GDM1 (cell line): ENCODE data around the gene ADSS1.
"Not testable (repeated sequence)": the region's sequence is repeated elsewhere in the genome, so short reads cannot be mapped to it uniquely, and the experiment has no call there.

ENCODE experiments used
- DNase-seq: peaks from one replicate; lab custom pipeline; 2025; lab: John Stamatoyannopoulos, UW

Gene ADSS1

DNA sequence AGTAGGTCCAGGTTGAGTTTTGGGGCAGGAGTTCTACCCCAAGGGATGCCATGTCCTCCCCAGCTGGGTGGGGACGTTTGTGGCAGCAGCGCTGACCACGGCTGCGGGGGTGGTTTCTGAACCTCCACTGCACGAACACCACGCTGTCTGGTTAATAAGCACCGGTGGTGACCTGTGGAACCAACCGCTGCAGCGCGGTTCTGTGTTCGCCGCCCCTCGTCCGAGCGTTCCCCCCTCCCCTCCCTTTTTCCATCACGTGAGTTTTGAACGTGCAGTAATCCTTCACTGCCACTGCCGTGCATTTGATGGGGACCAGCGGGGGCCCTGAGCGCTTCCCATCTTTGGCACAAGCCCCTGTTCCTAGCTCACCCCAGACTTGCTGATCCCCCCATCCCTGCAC is 6.4 kb upstream of the ADSS1 start:
- DNase-seq = no peak

GRCh38 chr14:104718147-104718546 is 5.9 kb upstream of the ADSS1 start:
- DNase-seq = no peak

DNA sequence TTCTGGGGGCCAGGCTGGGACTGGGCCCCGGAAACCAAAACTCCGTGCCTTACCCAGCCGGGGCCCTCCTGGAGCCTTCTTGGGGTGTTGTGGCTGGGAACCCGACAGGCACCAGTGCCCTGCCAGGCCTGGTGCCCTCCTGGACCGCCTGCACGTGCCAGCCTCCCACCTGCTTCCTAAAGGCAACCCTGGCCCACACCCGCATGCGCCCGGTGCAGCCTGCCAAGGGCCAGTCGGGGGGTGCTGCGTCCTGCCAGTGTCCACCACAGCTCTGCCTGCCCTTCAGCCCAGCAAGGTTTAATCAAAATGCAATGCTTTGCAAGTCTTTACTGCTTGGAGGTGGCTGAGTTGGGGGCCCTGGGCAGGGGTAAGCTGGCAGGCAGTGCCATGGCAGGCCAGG is 5.2 kb upstream of the ADSS1 start:
- DNase-seq = no peak

GRCh38 chr14:104719343-104719742 is 4.7 kb upstream of the ADSS1 start:
- no peak for DNase-seq

GRCh38 chr14:104721505-104722431 is 2.3 kb upstream of the ADSS1 start:
- DNase-seq = no peak

- no peak for DNase-seq
Observed at GRCh38 chr14:104722938-104723650, 935 bp upstream of the ADSS1 start.

GRCh38 chr14:104724407-104724980 is 465 bp downstream of the ADSS1 start:
- no peak for DNase-seq

DNA sequence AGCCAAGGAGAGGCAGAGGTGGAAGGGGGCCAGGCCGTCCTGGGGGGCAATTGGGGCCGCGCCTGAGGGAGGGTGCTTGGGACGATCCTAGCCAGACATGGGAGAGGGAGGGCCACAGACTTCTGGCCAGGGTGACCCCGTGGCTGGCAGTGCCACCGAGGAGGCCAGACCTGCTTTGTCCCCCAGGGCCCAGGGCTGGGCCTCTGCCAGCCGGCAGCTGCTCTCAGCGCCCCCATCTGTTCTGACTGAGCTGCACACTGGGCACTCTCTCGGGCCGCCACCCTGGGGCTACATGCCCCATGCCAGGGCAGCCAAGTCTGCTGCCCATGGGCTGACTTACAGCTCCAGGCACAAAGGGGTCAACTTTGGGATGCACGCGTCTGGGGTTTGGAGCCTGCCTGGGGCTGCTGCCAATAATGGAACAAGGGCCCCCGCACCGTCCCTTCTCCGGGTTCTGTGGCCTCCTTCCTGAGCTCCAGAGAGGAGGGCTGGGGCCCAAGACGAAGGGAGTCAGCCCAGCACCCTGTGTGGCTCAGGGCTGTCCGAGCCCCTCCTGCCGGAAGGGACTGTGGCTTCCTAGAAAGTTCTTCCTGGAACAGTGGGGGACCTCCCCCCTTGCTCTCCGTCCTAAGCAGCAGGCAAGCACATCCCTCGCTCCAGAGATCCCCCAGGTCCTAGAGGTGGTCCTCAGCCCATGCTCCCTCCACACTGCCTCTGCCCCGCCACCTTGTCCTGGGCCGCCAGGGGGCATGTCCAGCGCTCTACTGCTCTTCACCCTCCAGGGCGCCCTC is 1.1 kb downstream of the ADSS1 start:
- no peak for DNase-seq

- DNase-seq = no peak
Observed at GRCh38 chr14:104725772-104726548, 1.9 kb downstream of the ADSS1 start.

DNA sequence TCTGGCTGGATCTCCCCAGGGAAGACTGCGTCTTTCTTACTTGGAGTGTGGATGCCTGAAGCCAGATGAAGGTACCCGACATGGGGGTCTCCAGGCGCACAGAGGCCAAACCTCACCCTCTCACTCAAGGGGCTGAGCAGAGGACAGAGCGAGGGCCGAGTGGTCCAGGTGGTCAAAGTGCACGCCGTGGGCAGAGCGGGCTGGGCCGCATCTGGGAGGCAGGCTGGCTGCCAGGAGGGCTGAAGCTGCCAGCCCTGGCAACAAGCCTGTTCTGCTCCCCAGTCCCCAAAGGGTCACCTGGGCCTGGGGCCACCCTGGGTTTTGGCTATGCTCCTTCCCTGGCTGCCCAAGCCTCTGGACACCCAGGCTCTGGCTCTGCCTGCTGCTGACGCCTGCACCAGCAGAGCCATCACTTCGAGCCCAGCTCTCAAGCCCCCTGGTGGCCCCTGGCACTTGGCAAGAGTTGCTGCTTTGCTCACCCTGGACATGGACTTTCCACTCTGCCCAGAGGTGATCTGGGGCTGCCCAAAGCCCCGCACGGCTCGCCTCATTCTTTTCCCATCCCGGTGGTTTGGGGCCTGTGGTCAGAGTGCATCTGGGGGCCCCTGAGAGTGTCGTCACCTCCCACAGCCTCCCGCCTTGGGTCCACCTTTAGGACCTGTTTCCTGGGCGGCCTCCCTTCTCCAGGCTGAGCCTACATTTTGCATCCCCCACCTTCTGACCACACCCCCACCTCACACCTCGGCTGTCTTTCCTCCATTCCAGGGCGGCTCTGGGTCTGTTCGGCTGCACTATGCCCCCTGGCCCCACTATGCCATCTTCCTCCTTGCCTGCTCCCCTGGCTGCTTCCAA is 2.8 kb downstream of the ADSS1 start:
- no peak for DNase-seq

GRCh38 chr14:104728631-104729030 is 4.6 kb downstream of the ADSS1 start:
- DNase-seq = no peak

- DNase-seq = not testable (repeated sequence)
Observed at GRCh38 chr14:104729176-104729834, 5.3 kb downstream of the ADSS1 start.

- DNase-seq = no peak
Observed at GRCh38 chr14:104729835-104730181, 5.8 kb downstream of the ADSS1 start.

- no peak for DNase-seq
Observed at GRCh38 chr14:104730487-104730886, 6.5 kb downstream of the ADSS1 start.

DNA sequence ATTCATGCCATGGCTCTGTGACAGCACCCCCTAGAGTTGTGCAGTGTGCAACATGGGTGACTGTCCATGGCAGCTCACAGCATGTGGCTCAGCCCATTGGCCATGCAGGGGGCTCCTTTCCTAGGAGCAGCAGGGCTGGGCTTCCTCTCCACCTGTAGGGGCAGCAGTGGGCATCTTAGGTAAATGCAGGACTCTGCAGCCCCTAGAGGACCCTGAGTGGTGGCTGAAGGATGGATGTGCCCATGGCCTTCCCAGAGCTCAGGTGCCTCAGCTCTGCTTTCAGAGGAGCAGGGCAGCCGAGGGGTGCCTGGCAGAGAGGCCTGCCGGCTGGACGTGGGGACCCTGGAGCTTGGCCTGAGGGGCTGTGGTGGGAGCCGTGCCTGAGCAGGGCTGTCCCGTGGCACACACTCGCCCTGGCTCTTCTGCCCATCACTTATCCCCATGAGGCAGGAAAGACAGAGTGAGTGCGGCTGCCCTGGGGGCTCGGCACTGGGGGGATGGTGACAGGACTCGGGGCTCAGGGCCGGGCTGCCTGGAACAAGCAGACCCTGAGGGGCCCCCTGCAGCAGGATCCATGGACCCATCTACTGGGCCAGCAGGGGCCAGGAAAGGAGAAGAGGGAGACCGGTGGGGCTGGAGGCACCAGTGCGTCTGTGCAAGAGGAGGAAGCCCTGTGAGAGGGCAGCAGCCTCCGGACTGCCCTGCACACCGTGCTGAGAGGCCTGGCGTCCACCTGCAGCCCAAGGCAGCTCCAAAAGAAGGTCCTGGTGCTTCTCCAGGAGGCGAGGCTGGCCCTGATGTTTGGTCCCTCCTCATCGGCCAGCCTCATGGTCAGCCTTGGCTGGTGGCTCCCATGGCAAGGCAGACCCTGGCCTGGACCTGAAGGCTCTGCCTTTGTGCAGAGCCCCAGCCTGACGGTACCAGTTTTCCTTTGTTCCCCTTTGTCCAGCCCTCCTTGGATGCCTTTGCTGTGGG is 7.6 kb downstream of the ADSS1 start:
- no peak for DNase-seq

- no peak for DNase-seq
Observed at GRCh38 chr14:104732355-104732804, 8.4 kb downstream of the ADSS1 start.

DNA sequence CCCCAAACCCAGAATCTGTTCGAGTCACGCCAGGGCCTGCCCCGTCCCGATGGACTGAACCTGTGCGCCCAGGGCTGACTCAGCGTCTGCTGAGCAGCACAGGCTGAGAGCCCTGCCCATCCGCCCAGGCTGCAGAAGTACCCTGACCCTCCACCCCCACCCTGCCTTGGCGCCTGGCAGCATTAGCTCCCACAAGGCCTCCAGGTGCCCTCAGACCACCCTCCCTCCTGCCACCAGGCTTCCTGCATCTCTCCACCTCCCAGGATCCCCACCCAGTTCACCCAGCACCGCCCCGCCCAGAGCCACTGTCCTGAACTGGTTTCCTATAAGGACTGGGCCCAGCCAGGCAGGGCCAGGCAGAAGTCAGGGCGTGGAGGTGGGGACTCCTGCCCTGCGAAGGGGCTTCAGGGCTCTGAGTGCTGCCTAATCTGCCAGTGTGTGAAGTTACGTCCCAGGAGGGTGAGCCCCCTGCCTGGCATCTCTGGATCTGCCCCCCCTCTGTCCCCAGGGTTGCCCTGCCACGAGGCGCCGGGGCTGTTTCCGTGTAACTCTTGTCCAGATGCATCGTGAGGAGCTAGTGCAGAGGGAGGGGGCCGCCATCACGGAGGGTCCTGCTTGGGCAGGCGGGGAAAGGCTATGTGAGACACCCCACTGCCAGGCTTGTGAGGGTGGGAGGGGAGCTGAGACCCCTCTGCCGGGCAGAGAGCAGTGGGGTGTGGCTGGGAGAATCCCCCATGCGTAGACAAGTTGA is 9.1 kb downstream of the ADSS1 start:
- no peak for DNase-seq

DNA sequence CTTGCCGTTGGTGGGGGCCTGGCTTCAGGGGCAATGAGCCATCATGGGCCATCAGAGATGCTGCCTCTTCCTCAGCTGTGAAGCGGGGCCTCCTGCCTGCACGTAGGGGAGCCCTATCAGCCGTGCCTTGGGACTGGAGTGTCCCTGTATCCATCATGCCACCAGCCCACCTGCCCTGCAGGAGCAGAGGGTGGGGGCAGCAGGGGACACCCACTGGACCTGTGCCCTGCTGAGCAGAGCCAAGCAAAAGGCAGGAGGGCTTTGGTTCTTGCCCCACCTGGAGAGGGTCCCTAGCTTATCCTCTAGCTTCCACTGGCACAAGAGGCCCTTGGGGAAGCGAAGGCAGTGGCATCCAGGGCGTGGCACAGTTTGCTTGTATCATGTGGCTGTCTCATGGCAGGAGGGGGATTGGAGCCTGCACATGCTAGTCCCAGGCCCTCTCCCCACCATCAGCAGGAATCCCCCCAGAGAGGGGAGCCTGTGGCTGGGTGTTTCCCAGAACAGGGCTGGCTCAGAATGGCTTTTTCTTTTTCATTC is 10.1 kb downstream of the ADSS1 start:
- DNase-seq = no peak
